Measurements from ENCODE around the gene NEUROD2. TPM values are rescaled to one million over a fixed set of nuclear protein-coding genes. Genes with fewer than 3 reads are reported as not detected.

The NEUROD2 gene
- total and polyA plus RNA-seq, 2 of the 13 experiments (the other 11 are each of a cell fraction or from before 2014, with no cell fraction given): not detected

GRCh38 chr17:39653662-39654331, 46.1 kb upstream of the NEUROD2 start (continued):
- TF ChIP-seq RERE (CRISPR knock-in tag; IDR thresholded peaks at IDR 0.05; ENCODE audit: low read depth): no peak
- peak; percentile 62 for TF ChIP-seq CEBPG (CRISPR knock-in tag; IDR thresholded peaks at IDR 0.05)
- no peak for TF ChIP-seq MTF2 (CRISPR knock-in tag; IDR thresholded peaks at IDR 0.05; ENCODE audit: borderline replicate concordance)
- TF ChIP-seq ZBTB26 (CRISPR knock-in tag; IDR thresholded peaks at IDR 0.05; ENCODE audit: borderline replicate concordance): no peak; the same call in 1 of the 2 replicates
- no peak for TF ChIP-seq ZNF512 (CRISPR knock-in tag; IDR thresholded peaks at IDR 0.05)
- TF ChIP-seq ZNF776 (CRISPR knock-in tag; IDR thresholded peaks at IDR 0.05): no peak
- TF ChIP-seq ZNF275 (CRISPR knock-in tag; IDR thresholded peaks at IDR 0.05; ENCODE audit: borderline replicate concordance): no peak
- TF ChIP-seq KDM5A (IDR thresholded peaks at IDR 0.05; ENCODE audit: borderline replicate concordance, low read length): no peak
- peak; percentile 57; the same call in 1 of the 2 replicates for TF ChIP-seq SOX5 (CRISPR knock-in tag; IDR thresholded peaks at IDR 0.05; ENCODE audit: borderline replicate concordance)
- 0 out of 2 replicates have a peak, but pooled peaks have one; percentile 35 for TF ChIP-seq ARNT2 (CRISPR knock-in tag; IDR thresholded peaks at IDR 0.05; ENCODE audit: low read depth)
- no peak for TF ChIP-seq NPAS2 (CRISPR knock-in tag; IDR thresholded peaks at IDR 0.05; ENCODE audit: borderline replicate concordance)
- no peak for TF ChIP-seq BRD4 (CRISPR knock-in tag; IDR thresholded peaks at IDR 0.05)
- no peak for TF ChIP-seq ZNF282 (IDR thresholded peaks at IDR 0.05; ENCODE audit: partially characterized antibody)
- no peak for TF ChIP-seq ZNF557 (CRISPR knock-in tag; IDR thresholded peaks at IDR 0.05)
- no peak for TF ChIP-seq ZNF878 (CRISPR knock-in tag; IDR thresholded peaks at IDR 0.05)
- no peak for TF ChIP-seq PHF8 (CRISPR knock-in tag; IDR thresholded peaks at IDR 0.05)
- TF ChIP-seq ZBTB46 (CRISPR knock-in tag; IDR thresholded peaks at IDR 0.05; ENCODE audit: borderline replicate concordance): no peak
- peak; percentile 76 for TF ChIP-seq RAD21 (CRISPR knock-in tag; IDR thresholded peaks at IDR 0.05)
- peak; percentile 65; the same call in 1 of the 2 replicates for TF ChIP-seq SP4 (CRISPR knock-in tag; IDR thresholded peaks at IDR 0.05)

All from HepG2 (cell line).